GM19099 (cell line): ENCODE results near the gene SPG11.

Source experiments
- POLR2A ChIP-seq: IDR thresholded peaks from 3 replicates; pipeline ENCODE4 v1.6.1; 2011; ENCODE audit warnings: low read depth; ENCODE audit not compliant: insufficient read length; ENCODE audit errors: extremely low read depth

The SPG11 gene

DNA sequence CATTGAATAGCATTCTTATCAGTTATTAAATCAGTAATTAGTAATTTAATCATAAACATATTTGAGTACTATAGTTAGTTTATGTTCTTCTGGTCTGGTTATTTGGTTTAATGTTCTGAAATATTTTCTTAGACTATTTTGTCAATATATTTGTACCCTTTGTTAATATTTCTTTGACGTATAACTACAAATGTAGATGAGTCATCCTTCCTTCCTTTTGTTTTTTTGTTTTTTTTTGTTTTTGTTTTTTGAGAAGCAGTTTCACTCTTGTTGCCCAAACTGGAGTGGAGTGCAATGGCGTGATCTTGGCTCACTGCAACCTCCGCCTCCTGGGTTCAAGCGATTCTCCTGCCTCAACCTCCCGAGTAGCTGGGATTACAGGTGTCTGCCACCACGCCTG, 143.9 kb downstream of the SPG11 start:
- no peak for TF ChIP-seq POLR2A

DNA sequence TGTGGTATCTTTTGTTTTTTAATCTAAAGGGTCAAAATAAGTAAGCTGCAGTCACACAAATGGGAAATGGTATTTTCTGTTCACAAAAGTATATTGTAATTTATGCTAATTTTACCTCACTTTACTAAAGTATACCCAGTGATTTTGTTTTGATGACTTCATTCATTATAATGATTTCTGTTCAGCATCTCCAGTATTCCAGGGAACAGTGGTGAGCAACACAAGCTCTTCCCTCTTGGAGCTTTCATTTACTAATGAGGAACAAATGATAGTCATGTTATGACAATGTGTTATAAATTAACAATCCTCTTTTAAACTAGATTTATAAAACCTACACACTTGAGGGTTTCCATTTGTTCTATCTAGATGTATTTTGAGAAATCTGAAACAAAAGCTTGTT, 147.0 kb downstream of the SPG11 start:
- no peak for TF ChIP-seq POLR2A
